ENCODE measurements around the gene MPPED2. TPM values are rescaled to one million over a fixed set of nuclear protein-coding genes. Genes with fewer than 3 reads are reported as not detected.

MPPED2 gene
- total RNA-seq, 1 donor from 2014 or later = 179 TPM

GRCh38 chr11:30487200-30487898 is 98.8 kb downstream of the MPPED2 start:
- Mint-ChIP-seq H3K4me1 (peaks cover 66% of the 10 kb centered on the region), H3K27ac (peak overlapping the region; percentile 95), H3K27me3 (ENCODE audit: low read depth) (no peaks in the 10 kb centered on the region), H3K4me3 (no peak overlapping the region), H3K9me3 (no peaks in the 10 kb centered on the region), H3K36me3 (no peaks in the 10 kb centered on the region)
- no peak for DNase-seq (ENCODE audit: low spot score in 2 of 2, unreplicated experiment in 2 of 2)
- no peak for TF ChIP-seq CTCF (IDR thresholded peaks at IDR 0.05; ENCODE audit: unreplicated experiment)

GRCh38 chr11:30485756-30486155 is 100.4 kb downstream of the MPPED2 start:
- peaks cover 79% of the 10 kb centered on the region for H3K4me1 Mint-ChIP-seq
- H3K27me3 Mint-ChIP-seq (ENCODE audit: low read depth) = no peaks in the 10 kb centered on the region
- H3K36me3 Mint-ChIP-seq = no peaks in the 10 kb centered on the region
- no peak for TF ChIP-seq CTCF (IDR thresholded peaks at IDR 0.05; ENCODE audit: unreplicated experiment)
- H3K9me3 Mint-ChIP-seq = no peaks in the 10 kb centered on the region
- H3K27ac Mint-ChIP-seq = peak overlapping the region; percentile 17
- no peak for DNase-seq (ENCODE audit: low spot score in 2 of 2, unreplicated experiment in 2 of 2)
- no peak overlapping the region for H3K4me3 Mint-ChIP-seq

GRCh38 chr11:30485222-30485621 is 100.9 kb downstream of the MPPED2 start:
- H3K4me3 Mint-ChIP-seq = no peak overlapping the region
- H3K9me3 Mint-ChIP-seq = no peaks in the 10 kb centered on the region
- H3K4me1 Mint-ChIP-seq = peaks cover 79% of the 10 kb centered on the region
- H3K27ac Mint-ChIP-seq = no peak overlapping the region
- no peak for TF ChIP-seq CTCF (IDR thresholded peaks at IDR 0.05; ENCODE audit: unreplicated experiment)
- H3K27me3 Mint-ChIP-seq (ENCODE audit: low read depth) = no peaks in the 10 kb centered on the region
- no peak for DNase-seq (ENCODE audit: low spot score in 2 of 2, unreplicated experiment in 2 of 2)
- H3K36me3 Mint-ChIP-seq = no peaks in the 10 kb centered on the region

GRCh38 chr11:30483056-30483455 is 103.1 kb downstream of the MPPED2 start:
- Mint-ChIP-seq H3K4me3 (no peak overlapping the region), H3K27me3 (ENCODE audit: low read depth) (no peaks in the 10 kb centered on the region), H3K9me3 (no peaks in the 10 kb centered on the region), H3K36me3 (no peaks in the 10 kb centered on the region), H3K4me1 (peaks cover 79% of the 10 kb centered on the region), H3K27ac (peak overlapping the region; percentile 85)
- TF ChIP-seq CTCF (IDR thresholded peaks at IDR 0.05; ENCODE audit: unreplicated experiment) = no peak
- DNase-seq (ENCODE audit: low spot score in 2 of 2, unreplicated experiment in 2 of 2) = no peak

- Mint-ChIP-seq H3K27me3 (ENCODE audit: low read depth) (no peaks in the 10 kb centered on the region), H3K4me3 (no peak overlapping the region), H3K27ac (peak overlapping the region; percentile 85), H3K4me1 (peaks cover 80% of the 10 kb centered on the region), H3K9me3 (no peaks in the 10 kb centered on the region), H3K36me3 (peaks cover 2% of the 10 kb centered on the region)
- DNase-seq (ENCODE audit: low spot score in 2 of 2, unreplicated experiment in 2 of 2) = no peak
- TF ChIP-seq CTCF (IDR thresholded peaks at IDR 0.05; ENCODE audit: unreplicated experiment) = no peak
Observed at GRCh38 chr11:30481796-30482195, 104.4 kb downstream of the MPPED2 start.

All from mesothelial cell of epicardium (in vitro differentiated cells).